BJ (cell line): ENCODE data around the gene RCAN1. TPM values are rescaled to one million over a fixed set of nuclear protein-coding genes. Genes with fewer than 3 reads are reported as not detected.

Source experiments
- CTCF ChIA-PET: fragments of 350-600 bp; formaldehyde crosslinking; extraction: SDS; loops from one replicate; lab custom pipeline; 2021; ENCODE audit warnings: antibody characterized with exemption, inconsistent platforms; lab: Yijun Ruan, JAX
- POLR2A ChIA-PET: fragments of 300-600 bp; sonication (Branson Sonifier 250); formaldehyde crosslinking; extraction: SDS; loops from one replicate; lab custom pipeline; 2021; ENCODE audit warnings: antibody characterized with exemption; lab: Charles Lee
- DNase-seq: peaks from one replicate; pipeline ENCODE4 v3.0.0-alpha.2; 2011; ENCODE audit warnings: low read depth
- H3K27me3 ChIP-seq: 2 replicates; pipeline ENCODE4 v1.6.0; 2011; ENCODE audit warnings: low read length; ENCODE audit not compliant: control insufficient read depth, insufficient read depth
- H3K36me3 ChIP-seq: 2 replicates; pipeline ENCODE4 v1.5.1; 2011; ENCODE audit warnings: low read length; ENCODE audit not compliant: control insufficient read depth, insufficient read depth
- H3K4me3 ChIP-seq: 2 replicates; pipeline ENCODE4 v1.5.1; 2011; ENCODE audit warnings: low read depth, mild to moderate bottlenecking, control low read depth, low read length
- CTCF ChIP-seq: IDR thresholded peaks from 2 replicates; pipeline ENCODE4 v1.5.1; 2011; ENCODE audit warnings: low read depth, mild to moderate bottlenecking, control low read depth, inconsistent platforms, low read length, moderate library complexity; ENCODE audit not compliant: insufficient read depth
- polyA plus RNA-seq: library from polyadenylated mRNA; depleted of rRNA; stranded (reverse); fragments of >200 nt; gene quantifications from 2 replicates; pipeline ENCODE4 v1.2.3, GENCODE V29; 2011

Gene RCAN1
- polyA plus RNA-seq, 1 experiment, result 56.2 TPM

- DNase-seq, result no peak
- CTCF ChIA-PET, result interaction anchor here (0.9 to 6.5 kb wide), 4 partner anchors 11 to 72 kb away, joined by 4 to 74 read pairs (median 15); partner anchors contain the start of gene KCNE1
- H3K4me3 ChIP-seq, result no peak overlapping the region
- POLR2A ChIA-PET, result no interaction called here
- TF ChIP-seq CTCF, result no peak
- H3K36me3 ChIP-seq, result no peaks in the 10 kb centered on the region
- no peaks in the 10 kb centered on the region for H3K27me3 ChIP-seq
These were observed 34.7 kb downstream of the RCAN1 start for GRCh38 chr21:34580181-34580700.

DNA sequence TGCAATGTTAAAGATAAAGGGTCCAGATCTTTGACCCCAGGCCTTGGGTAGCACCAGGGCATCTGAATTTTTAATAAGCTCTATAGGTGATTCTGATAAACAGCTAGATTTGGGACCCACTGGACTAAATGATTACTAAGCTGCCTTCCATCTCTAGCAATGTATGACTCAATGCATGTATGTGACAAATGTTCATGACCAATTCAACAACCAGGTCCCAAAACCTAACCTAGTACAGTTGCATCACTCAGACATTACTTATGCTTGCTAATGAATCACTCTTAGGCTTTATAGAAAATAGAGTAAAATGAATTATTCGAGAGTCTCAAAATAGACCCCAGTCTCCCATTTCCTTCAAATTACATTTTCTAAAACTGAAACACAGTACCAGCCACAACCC, 35.5 kb downstream of the RCAN1 start:
- no peak for TF ChIP-seq CTCF
- no peak for DNase-seq
- Histone ChIP-seq H3K36me3 (no peaks in the 10 kb centered on the region), H3K4me3 (no peak overlapping the region), H3K27me3 (no peaks in the 10 kb centered on the region)
- CTCF ChIA-PET, result interaction anchor here (6.5 kb wide), 1 partner anchor 71 kb away, joined by 74 read pairs; the partner anchor contains the start of gene KCNE1
- POLR2A ChIA-PET, result interaction anchor here (1.0 kb wide), 1 partner anchor 53 kb away, joined by 4 read pairs; no protein-coding TSS in a partner anchor

- ChIA-PET CTCF (interaction anchor here (0.9 to 2.2 kb wide), 8 partner anchors 11 to 214 kb away, joined by 3 to 9 read pairs (median 4); no protein-coding TSS in a partner anchor), POLR2A (no interaction called here)
- no peaks in the 10 kb centered on the region for H3K27me3 ChIP-seq
- no peak for TF ChIP-seq CTCF
- no peak overlapping the region for H3K4me3 ChIP-seq
- no peaks in the 10 kb centered on the region for H3K36me3 ChIP-seq
- DNase-seq, result no peak
These were observed 38.8 kb downstream of the RCAN1 start for GRCh38 chr21:34576041-34576511.

DNA sequence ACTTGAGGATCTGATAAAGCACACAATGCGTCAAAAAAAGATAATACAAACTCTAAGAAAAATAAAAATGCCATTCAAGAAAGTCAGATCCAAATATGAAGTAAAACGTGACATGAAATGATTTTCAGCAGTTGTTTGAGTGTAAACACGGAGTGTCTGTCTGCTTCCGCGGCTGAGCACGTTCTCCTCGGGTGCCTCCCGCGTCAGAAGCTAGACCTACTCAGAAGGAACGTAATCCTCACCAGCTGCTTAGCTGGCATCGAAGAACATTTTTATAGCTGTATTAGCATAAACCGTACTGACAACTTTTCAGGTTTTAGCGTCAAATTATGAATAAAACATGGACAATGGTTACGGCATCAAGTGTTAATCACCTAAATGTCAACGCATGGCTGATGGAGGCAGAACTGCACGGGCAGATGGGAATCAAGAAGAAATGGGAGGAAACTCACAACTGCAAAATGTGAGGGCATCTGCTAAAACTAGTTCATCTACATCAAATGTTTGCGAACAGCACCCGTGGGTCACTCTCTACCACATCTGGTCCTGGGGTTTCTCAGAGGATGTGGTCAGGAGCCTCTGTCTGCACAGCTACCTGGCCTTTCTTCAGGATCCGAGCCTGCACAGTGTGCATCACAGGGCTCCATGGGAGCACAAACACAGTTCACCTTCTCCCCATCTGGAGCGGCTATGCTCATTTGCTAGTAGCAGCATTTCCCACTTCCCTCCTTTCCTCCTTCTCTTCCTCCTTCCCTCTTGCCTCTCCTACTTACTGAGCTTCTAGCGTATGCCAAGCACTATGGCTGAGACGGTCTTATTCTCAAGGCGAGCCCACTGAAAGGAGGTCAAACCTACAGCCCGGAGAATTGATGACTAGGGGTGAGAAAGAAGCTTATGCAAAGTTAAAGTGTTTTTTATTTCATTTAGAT, 40.0 kb downstream of the RCAN1 start:
- POLR2A ChIA-PET, result interaction anchor here (0.6 kb wide), 1 partner anchor 48 kb away, joined by 3 read pairs; no protein-coding TSS in a partner anchor
- TF ChIP-seq CTCF, result no peak
- DNase-seq, result no peak
- Histone ChIP-seq H3K36me3 (no peaks in the 10 kb centered on the region), H3K27me3 (no peaks in the 10 kb centered on the region), H3K4me3 (no peak overlapping the region)
- CTCF ChIA-PET, result interaction anchor here (0.5 to 2.2 kb wide), 10 partner anchors 8 to 213 kb away, joined by 3 to 9 read pairs (median 4); no protein-coding TSS in a partner anchor

- CTCF ChIA-PET, result interaction anchor here (0.7 to 1.4 kb wide), 2 partner anchors 11 kb away, joined by 3 read pairs; no protein-coding TSS in a partner anchor
- POLR2A ChIA-PET, result no interaction called here
- no peak for DNase-seq
- no peaks in the 10 kb centered on the region for H3K36me3 ChIP-seq
- TF ChIP-seq CTCF, result no peak
- no peak overlapping the region for H3K4me3 ChIP-seq
- H3K27me3 ChIP-seq, result no peaks in the 10 kb centered on the region
These were observed 42.9 kb downstream of the RCAN1 start for GRCh38 chr21:34571994-34572393.
